ENCODE measurements around the gene TCEA3. TPM values are rescaled to one million over a fixed set of nuclear protein-coding genes. Genes with fewer than 3 reads are reported as not detected.

TCEA3 gene
- total and polyA plus RNA-seq, 2 donors (not counting 3 experiments of a cell fraction or from before 2014, with no cell fraction given), result 1.5 to 3.7 TPM

GRCh38 chr1:23358310-23358875 is 66.2 kb downstream of the TCEA3 start:
- Histone ChIP-seq H3K27me3 (ENCODE audit: control insufficient read depth in 2 of 2, insufficient read depth in 2 of 2, low read length in 2 of 2) (no peaks in the 10 kb centered on the region), H2AFZ (ENCODE audit: low read depth, low read length) (no peak overlapping the region), H3K27ac (ENCODE audit: insufficient read depth, low read depth, low read length) (no peak overlapping the region), H3K79me2 (ENCODE audit: control insufficient read depth, insufficient read depth, low read length) (no peaks in the 10 kb centered on the region), H4K20me1 (replicated peaks; ENCODE audit: control insufficient read depth, extremely low read depth, insufficient read depth, low read length) (no peaks in the 10 kb centered on the region), H3K36me3 (ENCODE audit: control insufficient read depth in 2 of 2, extremely low read depth in 1 of 2, insufficient read depth in 2 of 2, low read length in 2 of 2) (peaks cover 22 to 32% of the 10 kb centered on the region in 2 experiments), H3K4me1 (ENCODE audit: control insufficient read depth, extremely low read depth, insufficient read depth, low read length) (no peaks in the 10 kb centered on the region), H3K4me3 (replicated peaks in 1 of 3; ENCODE audit: insufficient read depth in 1 of 3, low read depth in 1 of 3, low read length in 3 of 3) (no peak overlapping the region), H3K9me3 (replicated peaks; ENCODE audit: control insufficient read depth, insufficient read depth, low read length) (peaks cover 24% of the 10 kb centered on the region), H3K9ac (replicated peaks; ENCODE audit: extremely low read depth, insufficient read depth, low read length) (no peak overlapping the region), H3K9me1 (replicated peaks; ENCODE audit: control insufficient read depth, extremely low read depth, insufficient read depth, low read length) (no peaks in the 10 kb centered on the region), H3K4me2 (ENCODE audit: insufficient read depth, low read length) (no peak overlapping the region)
- FAIRE-seq (no peak), DNase-seq (ENCODE audit: low read depth, low spot score) (no peak)
- CTCF ChIA-PET, result interaction anchor here (0.7 to 1.3 kb wide), 2 partner anchors 9 to 367 kb away, joined by 3 read pairs; no protein-coding TSS in a partner anchor
- no TSS peak for BruUV-seq (replicated peaks)
- POLR2A ChIA-PET, result no interaction called here
- no peak for TF ChIP-seq EZH2 (IDR thresholded peaks at IDR 0.05; ENCODE audit: borderline replicate concordance, low read depth, low read length, severe bottlenecking)
- TF ChIP-seq GATA2 (IDR thresholded peaks at IDR 0.05; ENCODE audit: insufficient read depth, insufficient read length, low read depth, low read length), result no peak
- no peak for TF ChIP-seq JUN (IDR thresholded peaks at IDR 0.05; ENCODE audit: borderline replicate concordance, insufficient read depth, insufficient read length, low read depth)
- dilution Hi-C loops (cut with MboI; ENCODE audit: extremely low pct_ligation_motif_present, low sequenced_read_pairs) (no loop called here), intact Hi-C loops (cut with micrococcal nuclease) (no loop called here)

GRCh38 chr1:23357138-23357908 is 67.2 kb downstream of the TCEA3 start:
- Histone ChIP-seq H3K27me3 (ENCODE audit: control insufficient read depth in 2 of 2, insufficient read depth in 2 of 2, low read length in 2 of 2) (no peaks in the 10 kb centered on the region), H3K9ac (replicated peaks; ENCODE audit: extremely low read depth, insufficient read depth, low read length) (no peak overlapping the region), H3K79me2 (ENCODE audit: control insufficient read depth, insufficient read depth, low read length) (no peaks in the 10 kb centered on the region), H4K20me1 (replicated peaks; ENCODE audit: control insufficient read depth, extremely low read depth, insufficient read depth, low read length) (no peaks in the 10 kb centered on the region), H3K9me1 (replicated peaks; ENCODE audit: control insufficient read depth, extremely low read depth, insufficient read depth, low read length) (no peaks in the 10 kb centered on the region), H3K4me1 (ENCODE audit: control insufficient read depth, extremely low read depth, insufficient read depth, low read length) (no peaks in the 10 kb centered on the region), H3K4me3 (replicated peaks in 1 of 3; ENCODE audit: insufficient read depth in 1 of 3, low read depth in 1 of 3, low read length in 3 of 3) (no peak overlapping the region), H2AFZ (ENCODE audit: low read depth, low read length) (no peak overlapping the region), H3K36me3 (ENCODE audit: control insufficient read depth in 2 of 2, extremely low read depth in 1 of 2, insufficient read depth in 2 of 2, low read length in 2 of 2) (peaks cover 15 to 25% of the 10 kb centered on the region in 2 experiments), H3K27ac (ENCODE audit: insufficient read depth, low read depth, low read length) (no peak overlapping the region), H3K4me2 (ENCODE audit: insufficient read depth, low read length) (no peak overlapping the region), H3K9me3 (replicated peaks; ENCODE audit: control insufficient read depth, insufficient read depth, low read length) (peaks cover 18% of the 10 kb centered on the region)
- dilution Hi-C loops (cut with MboI; ENCODE audit: extremely low pct_ligation_motif_present, low sequenced_read_pairs) (no loop called here), intact Hi-C loops (cut with micrococcal nuclease) (no loop called here)
- no peak for TF ChIP-seq POLR2A (IDR thresholded peaks at IDR 0.05; ENCODE audit: low read depth, low read length)
- TF ChIP-seq MYC (IDR thresholded peaks at IDR 0.05; ENCODE audit: low read depth, low read length), result no peak
- no peak for TF ChIP-seq GATA2 (IDR thresholded peaks at IDR 0.05; ENCODE audit: insufficient read depth, insufficient read length, low read depth, low read length)
- TF ChIP-seq EZH2 (IDR thresholded peaks at IDR 0.05; ENCODE audit: borderline replicate concordance, low read depth, low read length, severe bottlenecking), result no peak
- TF ChIP-seq CTCF (IDR thresholded peaks at IDR 0.05; ENCODE audit: extremely low read depth in 1 of 2, insufficient read depth in 1 of 2, low read depth in 1 of 2, low read length in 2 of 2), result no peak
- no peak for TF ChIP-seq POLR2AphosphoS5 (IDR thresholded peaks at IDR 0.05; ENCODE audit: insufficient read depth, low read depth, low read length)
- TF ChIP-seq JUN (IDR thresholded peaks at IDR 0.05; ENCODE audit: borderline replicate concordance, insufficient read depth, insufficient read length, low read depth), result no peak
- DNase-seq (ENCODE audit: low read depth, low spot score), result no peak
- POLR2A ChIA-PET, result interaction anchor here (0.6 to 1.0 kb wide), 2 partner anchors 13 to 40 kb away, joined by 3 to 5 read pairs; partner anchors contain the start of gene HNRNPR
- BruUV-seq (replicated peaks), result no TSS peak
- FAIRE-seq, result no peak
- CTCF ChIA-PET, result interaction anchor here (1.3 kb wide), 2 partner anchors 8 to 47 kb away, joined by 4 to 6 read pairs; no protein-coding TSS in a partner anchor
